ENCODE results near the gene ENOSF1.

The ENOSF1 gene

DNA sequence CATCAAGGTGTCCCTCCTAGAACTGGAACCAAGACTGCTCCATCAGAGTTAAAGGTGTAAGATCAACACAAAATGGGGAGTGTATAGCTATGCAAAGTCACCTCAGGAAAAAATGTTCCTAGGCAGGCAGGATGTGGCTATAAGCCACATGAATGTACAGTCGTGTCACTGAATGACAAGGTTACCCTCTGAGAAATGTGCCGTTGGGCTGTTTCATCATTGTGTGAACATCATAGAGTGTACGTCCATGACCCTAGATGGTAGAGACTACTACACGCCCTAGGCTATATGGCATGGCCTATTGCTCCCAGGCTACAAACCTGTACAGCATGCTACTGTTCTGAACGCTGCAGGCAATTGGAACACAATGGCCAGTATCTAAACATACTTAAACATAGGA lies 30.4 kb downstream of the ENOSF1 start:
- Histone ChIP-seq H3K4me3 (no peak overlapping the region), H3K9ac (ENCODE audit: insufficient read length) (no peak overlapping the region), H3K27ac (no peak overlapping the region), H3K9me3 (ENCODE audit: low read depth, low read length) (no peaks in the 10 kb centered on the region), H3K36me3 (ENCODE audit: insufficient read depth, low read length) (no peaks in the 10 kb centered on the region)
- TF ChIP-seq POLR2AphosphoS5 (IDR thresholded peaks at IDR 0.05; ENCODE audit: borderline replicate concordance, low read depth, low read length) (no peak), FOXP2 (optimal IDR thresholded peaks at IDR 0.05; ENCODE audit: control extremely low read depth, extremely low read length, insufficient read depth) (no peak), EZH2 (IDR thresholded peaks at IDR 0.05) (no peak)
- no peak for DNase-seq (ENCODE audit: low read depth, low spot score)

DNA sequence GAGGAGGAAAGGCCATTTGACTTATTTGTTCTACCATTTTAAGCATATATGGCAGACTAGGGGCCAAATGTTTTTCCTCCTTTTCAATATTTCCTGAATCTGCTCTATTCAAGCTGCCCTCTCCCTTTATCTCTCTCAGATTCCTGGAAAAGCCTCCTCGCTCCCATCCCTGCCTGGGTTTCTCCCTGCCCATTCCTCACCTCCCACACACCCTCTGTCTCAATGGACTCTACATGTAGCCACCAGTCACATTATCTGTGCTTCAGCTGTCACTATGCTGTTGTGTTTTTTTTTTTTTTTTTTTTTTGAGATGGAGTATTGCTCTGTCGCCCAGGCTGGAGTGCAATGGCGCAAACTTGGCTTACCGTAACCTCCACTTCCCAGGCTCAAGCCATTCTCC lies 32.0 kb downstream of the ENOSF1 start:
- no peak for TF ChIP-seq FOXP2 (optimal IDR thresholded peaks at IDR 0.05; ENCODE audit: control extremely low read depth, extremely low read length, insufficient read depth)
- TF ChIP-seq EZH2 (IDR thresholded peaks at IDR 0.05): no peak
- no peak for TF ChIP-seq POLR2AphosphoS5 (IDR thresholded peaks at IDR 0.05; ENCODE audit: borderline replicate concordance, low read depth, low read length)
- Histone ChIP-seq H3K9me3 (ENCODE audit: low read depth, low read length) (no peaks in the 10 kb centered on the region), H3K4me3 (no peak overlapping the region), H3K36me3 (ENCODE audit: insufficient read depth, low read length) (no peaks in the 10 kb centered on the region; the same call in 1 of the 2 replicates), H3K27ac (no peak overlapping the region), H3K9ac (ENCODE audit: insufficient read length) (no peak overlapping the region)
- no peak for DNase-seq (ENCODE audit: low read depth, low spot score)

DNA sequence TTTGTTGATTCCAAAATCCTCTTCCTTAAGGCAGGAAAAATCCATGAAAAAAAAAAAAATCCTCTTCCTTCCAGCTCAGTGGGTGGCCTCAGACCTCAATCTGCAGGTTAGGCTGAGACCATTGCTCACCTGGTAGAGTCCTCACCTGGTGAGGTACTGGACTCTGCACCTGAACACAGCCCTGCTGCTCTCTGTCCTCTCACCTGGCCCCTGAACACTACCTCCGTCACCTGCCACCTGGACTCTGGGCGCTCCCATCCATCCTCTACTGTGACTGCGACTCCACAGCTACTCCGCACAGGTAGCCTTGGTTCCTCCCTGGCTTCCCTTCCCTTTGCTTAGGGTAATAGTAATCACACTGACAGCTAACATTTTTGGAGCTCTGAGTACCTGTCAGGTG lies 32.9 kb downstream of the ENOSF1 start:
- Histone ChIP-seq H3K9ac (ENCODE audit: insufficient read length) (no peak overlapping the region), H3K9me3 (ENCODE audit: low read depth, low read length) (no peaks in the 10 kb centered on the region), H3K4me3 (no peak overlapping the region), H3K27ac (no peak overlapping the region), H3K36me3 (ENCODE audit: insufficient read depth, low read length) (peaks cover 7% of the 10 kb centered on the region; the same call in 1 of the 2 replicates)
- no peak for TF ChIP-seq EZH2 (IDR thresholded peaks at IDR 0.05)
- no peak for TF ChIP-seq FOXP2 (optimal IDR thresholded peaks at IDR 0.05; ENCODE audit: control extremely low read depth, extremely low read length, insufficient read depth)
- TF ChIP-seq POLR2AphosphoS5 (IDR thresholded peaks at IDR 0.05; ENCODE audit: borderline replicate concordance, low read depth, low read length): no peak
- no peak for DNase-seq (ENCODE audit: low read depth, low spot score)

DNA sequence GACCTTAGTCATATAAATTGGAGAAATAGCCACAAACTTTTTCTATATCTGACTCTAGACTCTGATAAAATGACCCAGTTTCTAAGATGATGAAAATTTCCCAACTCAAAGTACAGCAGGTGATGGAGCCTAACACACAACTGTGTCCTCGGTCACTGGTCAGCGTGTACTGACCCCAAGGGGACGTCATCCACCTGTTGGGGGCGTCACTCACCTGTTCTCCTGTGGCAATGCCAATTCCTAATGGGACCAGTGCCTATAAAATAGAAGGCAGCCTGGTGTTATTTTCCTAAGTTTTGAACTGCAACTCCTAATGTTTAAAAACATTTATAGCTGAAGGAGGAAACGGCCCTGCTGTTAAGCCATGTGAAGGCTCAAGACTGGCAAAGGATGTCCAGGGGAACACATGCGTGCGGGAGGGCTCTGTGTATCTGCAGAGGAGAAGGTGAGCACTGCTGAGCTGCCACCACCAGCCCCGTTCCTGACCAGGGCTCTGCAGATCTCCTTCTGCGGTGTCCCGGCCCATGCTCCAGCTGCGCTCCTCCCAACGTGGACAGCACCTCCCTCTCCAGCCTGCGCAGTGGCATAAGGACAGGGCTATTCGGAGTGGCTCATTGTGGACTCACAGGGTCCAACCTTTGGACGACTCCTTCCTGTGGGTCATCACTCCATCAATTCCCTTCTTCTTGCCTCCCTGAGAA lies 33.8 kb downstream of the ENOSF1 start:
- no peak overlapping the region for H3K9ac ChIP-seq (ENCODE audit: insufficient read length)
- DNase-seq (ENCODE audit: low read depth, low spot score): no peak
- peaks cover 15% of the 10 kb centered on the region for H3K36me3 ChIP-seq (ENCODE audit: insufficient read depth, low read length)
- no peak for TF ChIP-seq FOXP2 (optimal IDR thresholded peaks at IDR 0.05; ENCODE audit: control extremely low read depth, extremely low read length, insufficient read depth)
- no peak for TF ChIP-seq POLR2AphosphoS5 (IDR thresholded peaks at IDR 0.05; ENCODE audit: borderline replicate concordance, low read depth, low read length)
- no peak for TF ChIP-seq EZH2 (IDR thresholded peaks at IDR 0.05)
- H3K27ac ChIP-seq: no peak overlapping the region
- no peaks in the 10 kb centered on the region for H3K9me3 ChIP-seq (ENCODE audit: low read depth, low read length)
- H3K4me3 ChIP-seq: no peak overlapping the region

DNA sequence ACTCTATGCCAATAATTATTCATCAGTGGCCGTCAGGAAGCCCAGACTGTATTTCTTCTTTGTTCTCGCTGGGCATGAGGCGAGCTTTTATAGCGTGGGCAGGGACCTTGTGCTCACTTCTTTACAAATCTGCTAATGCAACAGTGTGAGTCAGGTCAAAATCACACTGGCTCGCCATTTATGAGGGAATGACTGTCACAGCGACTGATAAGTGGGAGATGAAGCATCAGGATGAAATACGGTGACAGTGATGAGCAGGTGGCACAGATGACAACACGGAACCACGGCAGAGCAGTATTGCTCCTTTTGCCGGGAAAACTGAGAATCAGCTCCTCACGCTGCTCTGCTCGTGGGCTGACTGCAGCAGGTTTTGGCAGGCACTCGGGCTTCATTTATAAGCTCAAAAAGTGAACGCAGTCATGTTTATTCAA lies 34.5 kb downstream of the ENOSF1 start:
- no peak for TF ChIP-seq EZH2 (IDR thresholded peaks at IDR 0.05)
- no peak for TF ChIP-seq POLR2AphosphoS5 (IDR thresholded peaks at IDR 0.05; ENCODE audit: borderline replicate concordance, low read depth, low read length)
- no peak for TF ChIP-seq FOXP2 (optimal IDR thresholded peaks at IDR 0.05; ENCODE audit: control extremely low read depth, extremely low read length, insufficient read depth)
- Histone ChIP-seq H3K9ac (ENCODE audit: insufficient read length) (no peak overlapping the region), H3K27ac (no peak overlapping the region), H3K9me3 (ENCODE audit: low read depth, low read length) (no peaks in the 10 kb centered on the region), H3K4me3 (no peak overlapping the region), H3K36me3 (ENCODE audit: insufficient read depth, low read length) (peaks cover 20% of the 10 kb centered on the region)
- DNase-seq (ENCODE audit: low read depth, low spot score): no peak

DNA sequence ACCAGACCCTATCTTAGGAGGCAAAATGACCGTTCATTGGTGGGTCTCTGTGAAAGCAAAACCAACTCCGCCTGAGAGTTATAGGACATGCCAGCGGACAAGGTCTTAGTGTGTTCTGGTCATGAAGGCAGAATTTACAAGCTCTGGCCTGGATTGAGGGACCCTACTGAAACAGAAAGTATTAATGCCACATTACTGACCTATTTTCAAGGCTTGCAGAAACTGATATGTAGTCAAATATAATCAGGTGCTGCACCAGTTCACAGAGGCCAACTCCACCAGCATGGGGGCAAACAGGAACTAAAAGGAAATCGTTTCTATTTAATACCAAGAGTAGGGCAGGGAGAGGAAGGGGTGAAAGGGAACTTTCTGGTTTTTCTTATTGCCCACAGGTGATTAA lies 35.3 kb downstream of the ENOSF1 start:
- TF ChIP-seq POLR2AphosphoS5 (IDR thresholded peaks at IDR 0.05; ENCODE audit: borderline replicate concordance, low read depth, low read length): no peak
- TF ChIP-seq FOXP2 (optimal IDR thresholded peaks at IDR 0.05; ENCODE audit: control extremely low read depth, extremely low read length, insufficient read depth): no peak
- TF ChIP-seq EZH2 (IDR thresholded peaks at IDR 0.05): no peak
- no peak for DNase-seq (ENCODE audit: low read depth, low spot score)
- peaks cover 29% of the 10 kb centered on the region for H3K36me3 ChIP-seq (ENCODE audit: insufficient read depth, low read length)
- no peak overlapping the region for H3K9ac ChIP-seq (ENCODE audit: insufficient read length)
- H3K27ac ChIP-seq: no peak overlapping the region
- no peak overlapping the region for H3K4me3 ChIP-seq
- no peaks in the 10 kb centered on the region for H3K9me3 ChIP-seq (ENCODE audit: low read depth, low read length)

DNA sequence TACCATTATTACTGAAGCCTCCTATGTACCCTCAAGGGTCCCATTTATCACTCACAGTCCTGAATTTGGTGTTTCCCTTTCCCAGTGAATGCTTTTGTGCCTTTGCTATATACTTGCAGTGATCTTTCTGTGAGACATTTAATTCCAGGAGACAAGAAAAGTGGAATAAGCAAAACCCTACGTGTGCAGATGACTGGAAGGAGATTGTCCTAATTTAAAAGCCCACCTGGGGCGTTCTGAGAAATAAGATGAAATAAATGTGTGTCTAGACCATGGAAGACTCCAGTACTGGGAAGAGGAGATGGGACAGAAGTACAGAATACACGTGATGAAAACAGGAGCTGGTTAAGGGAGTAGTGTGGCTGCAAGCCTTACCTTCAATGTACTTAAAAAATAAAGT lies 35.7 kb downstream of the ENOSF1 start:
- Histone ChIP-seq H3K9me3 (ENCODE audit: low read depth, low read length) (no peaks in the 10 kb centered on the region), H3K4me3 (no peak overlapping the region), H3K27ac (no peak overlapping the region), H3K36me3 (ENCODE audit: insufficient read depth, low read length) (peaks cover 33% of the 10 kb centered on the region), H3K9ac (ENCODE audit: insufficient read length) (no peak overlapping the region)
- no peak for DNase-seq (ENCODE audit: low read depth, low spot score)
- no peak for TF ChIP-seq FOXP2 (optimal IDR thresholded peaks at IDR 0.05; ENCODE audit: control extremely low read depth, extremely low read length, insufficient read depth)
- no peak for TF ChIP-seq POLR2AphosphoS5 (IDR thresholded peaks at IDR 0.05; ENCODE audit: borderline replicate concordance, low read depth, low read length)
- TF ChIP-seq EZH2 (IDR thresholded peaks at IDR 0.05): no peak

DNA sequence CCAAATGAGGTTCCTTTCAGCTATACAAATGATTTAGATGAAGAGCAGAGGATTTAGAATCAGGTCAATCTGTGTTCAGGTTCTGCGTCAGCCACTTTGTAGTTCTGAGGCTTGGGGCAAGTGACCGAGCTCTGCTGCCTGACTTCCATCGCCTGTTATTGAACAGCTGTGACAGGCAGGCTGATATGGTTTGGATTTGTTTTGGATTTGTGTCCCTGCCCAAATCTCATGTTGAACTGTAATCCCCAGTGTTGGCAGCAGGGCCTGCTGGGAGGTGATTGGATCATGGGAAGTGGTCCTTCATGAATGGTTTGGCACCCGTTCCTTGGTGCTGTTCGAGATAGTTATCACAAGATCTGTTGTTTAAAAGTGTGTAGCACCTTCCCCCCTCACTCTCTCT lies 36.4 kb downstream of the ENOSF1 start:
- Histone ChIP-seq H3K9ac (ENCODE audit: insufficient read length) (no peak overlapping the region), H3K36me3 (ENCODE audit: insufficient read depth, low read length) (peaks cover 39% of the 10 kb centered on the region), H3K27ac (no peak overlapping the region), H3K4me3 (no peak overlapping the region), H3K9me3 (ENCODE audit: low read depth, low read length) (no peaks in the 10 kb centered on the region)
- no peak for DNase-seq (ENCODE audit: low read depth, low spot score)
- TF ChIP-seq EZH2 (IDR thresholded peaks at IDR 0.05) (no peak), FOXP2 (optimal IDR thresholded peaks at IDR 0.05; ENCODE audit: control extremely low read depth, extremely low read length, insufficient read depth) (no peak), POLR2AphosphoS5 (IDR thresholded peaks at IDR 0.05; ENCODE audit: borderline replicate concordance, low read depth, low read length) (no peak)

DNA sequence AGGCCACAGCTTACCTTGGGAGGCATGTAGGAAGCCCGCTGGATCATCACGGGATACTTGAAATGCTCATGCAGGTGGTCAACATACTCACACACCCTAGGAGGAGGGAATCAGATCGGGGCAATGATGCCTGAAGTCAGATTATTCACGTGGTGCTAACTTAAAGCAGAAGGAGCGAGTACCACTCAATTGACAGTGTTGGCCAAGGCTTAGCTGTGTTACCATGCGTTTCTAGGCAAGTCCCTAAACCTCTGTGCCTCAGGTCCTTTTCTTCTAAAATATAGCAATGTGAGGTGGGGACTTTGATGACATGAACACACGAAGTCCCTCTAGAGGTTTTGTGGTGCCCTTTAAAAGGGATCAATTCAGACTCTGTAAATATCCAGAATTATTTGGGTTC lies 37.1 kb downstream of the ENOSF1 start:
- Histone ChIP-seq H3K9me3 (ENCODE audit: low read depth, low read length) (no peaks in the 10 kb centered on the region), H3K27ac (no peak overlapping the region), H3K4me3 (no peak overlapping the region), H3K9ac (ENCODE audit: insufficient read length) (no peak overlapping the region), H3K36me3 (ENCODE audit: insufficient read depth, low read length) (peaks cover 47% of the 10 kb centered on the region)
- TF ChIP-seq POLR2AphosphoS5 (IDR thresholded peaks at IDR 0.05; ENCODE audit: borderline replicate concordance, low read depth, low read length) (no peak), FOXP2 (optimal IDR thresholded peaks at IDR 0.05; ENCODE audit: control extremely low read depth, extremely low read length, insufficient read depth) (no peak), EZH2 (IDR thresholded peaks at IDR 0.05) (no peak)
- no peak for DNase-seq (ENCODE audit: low read depth, low spot score)
